Spleen (tissue), 11 donors: ENCODE results near the gene SLC4A11. TPM values are rescaled to one million over a fixed set of nuclear protein-coding genes. Genes with fewer than 3 reads are reported as not detected.

Experiments
- DNase-seq: peaks from one replicate; pipeline ENCODE4 v3.0.0-alpha.2; 2020
- H3K27ac ChIP-seq, 8 donors: fragments of 200-600 bp; sonication (generic) in 7 of 8; 1 replicate in 4 of 8; 2 replicates in 4 of 8; pipeline versions ENCODE4 v1.5.0 to v1.8.0; 2016 to 2021; ENCODE audit warnings: inconsistent platforms in 4 of 8, mild to moderate bottlenecking in 4 of 8, moderate library complexity in 1 of 8
- H3K27me3 ChIP-seq, 7 donors: fragments of 200-600 bp; sonication (generic) in 6 of 7; replicated peaks in 1 of 7; 1 replicate in 4 of 7; 2 replicates in 3 of 7; pipeline versions ENCODE4 v1.5.0 to v1.8.0; 2016 to 2021; ENCODE audit warnings: inconsistent platforms in 3 of 7, mild to moderate bottlenecking in 1 of 7
- H3K36me3 ChIP-seq, 6 donors: fragments of 200-600 bp; sonication (generic) in 5 of 6; 1 replicate in 4 of 6; 2 replicates in 2 of 6; pipeline versions ENCODE4 v1.5.0 to v1.8.0; 2016 to 2021; ENCODE audit warnings: inconsistent platforms in 2 of 6
- H3K4me1 ChIP-seq, 6 donors: fragments of 200-600 bp; sonication (generic) in 5 of 6; 1 replicate in 3 of 6; 2 replicates in 3 of 6; pipeline versions ENCODE4 v1.5.0 to v1.8.0; 2016 to 2021; ENCODE audit warnings: inconsistent platforms in 3 of 6
- H3K4me3 ChIP-seq, 8 donors: fragments of 200-600 bp; sonication (generic) in 7 of 8; 1 replicate in 4 of 8; 2 replicates in 4 of 8; pipeline versions ENCODE4 v1.5.0 to v1.8.0; 2016 to 2021; ENCODE audit warnings: inconsistent platforms in 4 of 8, mild to moderate bottlenecking in 4 of 8, moderate library complexity in 2 of 8
- H3K9me3 ChIP-seq, 8 donors: fragments of 200-600 bp; sonication (generic) in 7 of 8; 1 replicate in 4 of 8; 2 replicates in 4 of 8; pipeline versions ENCODE4 v1.5.0 to v1.8.0; 2016 to 2021; ENCODE audit warnings: inconsistent platforms in 4 of 8
- POLR2A ChIP-seq, 3 donors: fragments of 450-650 bp; IDR thresholded peaks; one replicate each; pipeline ENCODE4 v1.5.1; 2017; ENCODE audit warnings: antibody characterized with exemption in 3 of 3, mild to moderate bottlenecking in 1 of 3
- POLR2AphosphoS5 ChIP-seq, 3 donors: sonication (generic); formaldehyde crosslinking; IDR thresholded peaks; one replicate each; pipeline ENCODE4 v1.5.1; 2017; ENCODE audit warnings: antibody characterized with exemption in 3 of 3
- WGBS, 5 donors: extraction: QIAGEN DNeasy Blood & Tissue Kit in 3 of 5; methylation state at CpG; one replicate each; pipeline versions ENCODE4 v1.1.5 to v1.1.7; 2013 to 2018; 5-methylcytosine and 5-hydroxymethylcytosine counted together
- intact Hi-C: fragments of 100-400 bp; cut with DNase I; formaldehyde crosslinking; loops from one replicate; pipeline ENCODE4 v1.15.0; 2023; ENCODE audit warnings: low total_unique reads
- polyA plus RNA-seq, 3 donors: library from polyadenylated mRNA; stranded (reverse); fragments of 200-250 nt; gene quantifications; one replicate each; pipeline ENCODE4 v1.2.1, GENCODE V29; 2013
- total RNA-seq, 7 donors: library from RNA; depleted of rRNA in 3 of 7; stranded (reverse); fragments of >200 nt in 3 of 7; fragmentation: NEBNext Ultra II Directional in 4 of 7; extraction: Animal tissue kit (Norgen Biotek cat#: 25700) in 4 of 7; gene quantifications; one replicate each; pipeline versions ENCODE4 v1.1.0 to v1.2.1, GENCODE V29; 2016 to 2021
- TF ChIP-seq, protein P1 (sequence below), 11 experiments: fragments of 200-600 bp in 7 of 11; fragments of 450-650 bp in 4 of 11; sonication (generic) in 4 of 11; IDR thresholded peaks in 8 of 11; conservative IDR thresholded peaks in 3 of 11; 1 replicate in 7 of 11; 2 replicates in 4 of 11; pipeline versions ENCODE4 v1.4.0 to v1.8.0; 2016 to 2021; ENCODE audit warnings: antibody characterized with exemption in 11 of 11, inconsistent platforms in 4 of 11, mild to moderate bottlenecking in 1 of 11
- donor health status: healthy with polysubstance abuse.
- donor health status: DM: no; HTN: no; CAD: no; lungs with moderate emphysema.
- donor health status: DM: no; HTN: no; CAD: no.
- donor health status: Bipolar disorder and iron deficiency.
- donor health status: healthy.
- donor health status: DM: no; HTN: no; CAD: no.
- donor health status: DM: yes; HTN: yes; CAD: no.

The SLC4A11 gene
- total and polyA plus RNA-seq, 10 donors: 0.52 to 1.6 (median 0.92) TPM

DNA sequence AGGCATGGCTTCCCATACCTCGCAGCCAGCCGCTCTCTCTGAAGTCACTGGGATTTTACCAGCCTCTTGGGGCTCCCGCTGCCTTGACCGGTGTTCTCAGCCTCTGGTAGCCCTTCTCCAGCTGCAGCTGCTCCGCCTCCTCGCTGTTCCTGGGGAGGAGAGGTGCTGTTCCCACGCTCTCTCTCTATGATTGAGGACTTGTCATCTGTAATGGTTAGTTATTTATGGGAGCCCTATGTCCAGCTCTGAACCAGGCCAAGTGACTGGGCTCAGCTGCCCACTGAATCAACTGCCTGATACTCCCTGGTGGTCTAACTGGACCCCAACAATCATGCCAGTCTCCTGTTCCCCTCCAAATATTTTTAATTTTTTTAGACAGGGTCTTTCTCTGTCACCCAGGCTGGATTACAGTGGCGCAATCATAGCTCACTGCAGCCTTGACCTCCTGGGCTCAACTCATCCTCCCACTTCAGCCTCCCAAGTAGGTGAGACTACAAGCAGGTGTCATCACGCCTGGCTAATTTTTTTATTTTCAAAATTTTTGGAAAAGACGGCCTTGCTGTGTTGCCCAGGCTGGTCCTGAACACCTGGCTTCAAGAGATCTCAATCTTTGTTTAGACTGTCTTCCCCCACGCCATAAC, 4.8 kb upstream of the SLC4A11 start:
- TF ChIP-seq POLR2AphosphoS5 (IDR thresholded peaks at IDR 0.05) (no peak), POLR2A (IDR thresholded peaks at IDR 0.05) (no peak)
- TF ChIP-seq, protein P1, sequence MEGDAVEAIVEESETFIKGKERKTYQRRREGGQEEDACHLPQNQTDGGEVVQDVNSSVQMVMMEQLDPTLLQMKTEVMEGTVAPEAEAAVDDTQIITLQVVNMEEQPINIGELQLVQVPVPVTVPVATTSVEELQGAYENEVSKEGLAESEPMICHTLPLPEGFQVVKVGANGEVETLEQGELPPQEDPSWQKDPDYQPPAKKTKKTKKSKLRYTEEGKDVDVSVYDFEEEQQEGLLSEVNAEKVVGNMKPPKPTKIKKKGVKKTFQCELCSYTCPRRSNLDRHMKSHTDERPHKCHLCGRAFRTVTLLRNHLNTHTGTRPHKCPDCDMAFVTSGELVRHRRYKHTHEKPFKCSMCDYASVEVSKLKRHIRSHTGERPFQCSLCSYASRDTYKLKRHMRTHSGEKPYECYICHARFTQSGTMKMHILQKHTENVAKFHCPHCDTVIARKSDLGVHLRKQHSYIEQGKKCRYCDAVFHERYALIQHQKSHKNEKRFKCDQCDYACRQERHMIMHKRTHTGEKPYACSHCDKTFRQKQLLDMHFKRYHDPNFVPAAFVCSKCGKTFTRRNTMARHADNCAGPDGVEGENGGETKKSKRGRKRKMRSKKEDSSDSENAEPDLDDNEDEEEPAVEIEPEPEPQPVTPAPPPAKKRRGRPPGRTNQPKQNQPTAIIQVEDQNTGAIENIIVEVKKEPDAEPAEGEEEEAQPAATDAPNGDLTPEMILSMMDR (IDR thresholded peaks at IDR 0.05 in 8 of 11, conservative IDR thresholded peaks at IDR 0.05 in 3 of 11): no peak
- H3K4me3 ChIP-seq: no peak overlapping the region
- H3K4me1 ChIP-seq: peaks cover 15 to 25% (median 21%) of the 10 kb centered on the region in 6 donors
- no peak for DNase-seq
- intact Hi-C loops: no loop called here
- H3K27ac ChIP-seq: no peak overlapping the region
- H3K27me3 ChIP-seq: peaks cover 0 to 72% (median 26%) of the 10 kb centered on the region in 7 donors
- 73 to 84% (median 73%) methylated on average over 11 of the region's 11 CpGs for WGBS, 5 donors
- no peaks in the 10 kb centered on the region for H3K36me3 ChIP-seq
- no peaks in the 10 kb centered on the region for H3K9me3 ChIP-seq

DNA sequence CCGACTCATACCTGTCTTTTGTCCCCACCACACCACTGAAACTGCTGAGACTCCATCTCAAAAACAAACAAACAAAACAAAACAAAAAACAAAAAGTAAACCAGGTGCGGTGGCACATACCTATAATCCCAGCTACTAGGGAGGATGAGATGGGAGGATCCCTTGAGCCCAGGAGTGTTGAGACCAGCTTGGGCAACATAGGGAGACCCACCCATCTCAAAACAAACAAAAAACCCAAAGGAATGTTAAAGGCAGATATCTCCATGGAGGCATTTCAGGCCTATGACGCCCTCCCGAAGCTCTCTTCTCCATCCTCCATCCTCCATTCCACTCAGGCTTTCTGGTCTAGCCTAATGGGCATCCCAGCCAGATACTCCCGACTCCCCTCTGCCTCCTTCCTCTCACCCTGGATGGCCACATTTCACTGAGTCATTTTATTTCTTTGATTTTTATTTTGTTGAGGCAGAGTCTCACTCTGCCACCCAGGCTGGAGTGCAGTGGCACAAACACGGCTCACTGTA, 3.2 kb upstream of the SLC4A11 start:
- Histone ChIP-seq H3K4me1 (peaks cover 14 to 31% (median 26%) of the 10 kb centered on the region in 6 donors), H3K27me3 (peaks cover 0 to 72% (median 36%) of the 10 kb centered on the region in 7 donors), H3K4me3 (no peak overlapping the region), H3K9me3 (no peaks in the 10 kb centered on the region), H3K27ac (no peak overlapping the region), H3K36me3 (no peaks in the 10 kb centered on the region)
- WGBS, 5 donors: 70 to 80% (median 73%) methylated on average over 6 of the region's 6 CpGs
- TF ChIP-seq POLR2A (IDR thresholded peaks at IDR 0.05) (no peak), POLR2AphosphoS5 (IDR thresholded peaks at IDR 0.05) (no peak)
- TF ChIP-seq, protein P1 (IDR thresholded peaks at IDR 0.05 in 8 of 11, conservative IDR thresholded peaks at IDR 0.05 in 3 of 11): no peak
- DNase-seq: no peak
- intact Hi-C loops: no loop called here

DNA sequence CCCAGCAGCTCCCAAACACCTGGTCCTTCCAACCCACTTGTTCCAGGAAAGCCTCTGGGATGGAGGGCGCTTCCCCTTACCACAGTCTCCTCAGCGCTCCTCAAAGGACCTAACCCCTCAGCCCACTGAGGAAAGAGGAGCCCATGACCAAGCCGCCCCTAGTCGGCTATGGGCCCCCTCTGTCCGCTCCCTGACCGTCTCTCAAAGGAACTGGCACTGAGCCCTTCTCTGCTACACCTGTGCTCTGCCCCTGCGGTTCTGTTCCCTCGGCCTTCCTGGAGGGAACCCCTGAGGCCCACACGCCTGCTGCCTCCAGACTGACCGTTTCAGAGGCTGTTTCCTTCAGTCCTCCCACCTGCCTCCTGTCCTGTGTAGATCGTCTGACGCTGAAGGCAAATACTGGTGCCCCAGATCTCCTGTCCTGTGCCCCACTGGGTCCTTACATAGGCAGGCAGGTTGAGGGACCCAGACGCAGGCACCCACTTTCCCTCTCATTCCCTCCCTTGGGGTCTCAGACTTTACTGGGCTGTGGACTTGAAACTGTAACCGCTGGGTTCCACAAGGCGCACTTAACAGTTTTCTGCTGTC, 1.9 kb upstream of the SLC4A11 start:
- no peak overlapping the region for H3K4me3 ChIP-seq
- H3K36me3 ChIP-seq: no peaks in the 10 kb centered on the region
- WGBS, 5 donors: 86 to 90% (median 88%) methylated on average over 15 of the region's 15 CpGs
- H3K9me3 ChIP-seq: no peaks in the 10 kb centered on the region
- no peak overlapping the region for H3K27ac ChIP-seq
- TF ChIP-seq POLR2A (IDR thresholded peaks at IDR 0.05): no peak
- no peak for TF ChIP-seq POLR2AphosphoS5 (IDR thresholded peaks at IDR 0.05)
- TF ChIP-seq, protein P1 (IDR thresholded peaks at IDR 0.05 in 8 of 11, conservative IDR thresholded peaks at IDR 0.05 in 3 of 11): no peak
- H3K27me3 ChIP-seq: peaks cover 0 to 74% (median 43%) of the 10 kb centered on the region in 7 donors
- no peak for DNase-seq
- intact Hi-C loops: no loop called here
- peaks cover 14 to 31% (median 26%) of the 10 kb centered on the region in 6 donors for H3K4me1 ChIP-seq
